HCT116 (cell line): ENCODE measurements around the gene DNAH7. TPM values are rescaled to one million over a fixed set of nuclear protein-coding genes. Genes with fewer than 3 reads are reported as not detected.

Experiments
- ATAC-seq: fragments of 200-7000 bp; cut with Tn5 transposase; 2 replicates; pipeline ENCODE4 v1.9.1; 2020; ENCODE audit warnings: mild to moderate bottlenecking, moderate library complexity
- BruUV-seq: library from RNA; stranded (reverse); fragments of 400-500 nt; replicated peaks from 2 replicates; lab custom pipeline; 2021; lab: Mats Ljungman, UMichigan
- CTCF ChIA-PET: fragments of 300-600 bp; sonication (Branson Sonifier 250); formaldehyde crosslinking; loops from one replicate; lab custom pipeline; 2021; ENCODE audit warnings: antibody characterized with exemption; lab: Charles Lee
- POLR2A ChIA-PET: fragments of 300-600, 350-600 bp; sonication (Branson Sonifier 250); formaldehyde crosslinking; loops from one replicate; lab custom pipeline; 2021; ENCODE audit warnings: antibody characterized with exemption; lab: Charles Lee
- RAD21 ChIA-PET, 2 experiments: fragments of 300-600 bp; sonication (Branson Sonifier 250); formaldehyde crosslinking; loops; one replicate each; lab custom pipeline; 2023; ENCODE audit warnings: low total read pairs in 2 of 2; ENCODE audit not compliant: uncharacterized antibody in 2 of 2, unreplicated experiment in 2 of 2, low non-redundant PET in 1 of 2; lab: Charles Lee
- DNase-seq: peaks from one replicate; pipeline ENCODE4 v3.0.0-alpha.2; 2010; ENCODE audit warnings: low read depth, low spot score
- H2AFZ ChIP-seq: fragments of 200-600 bp; shearing (Covaris generic), sonication (generic); 2 replicates; pipeline ENCODE4 v1.6.1; 2017; ENCODE audit warnings: low read depth, mixed run types, mixed read lengths, antibody characterized with exemption, low read length; ENCODE audit not compliant: poor library complexity, severe bottlenecking
- H3K27ac ChIP-seq: 2 replicates; pipeline ENCODE4 v1.5.1; 2012; ENCODE audit warnings: low read depth, low read length
- H3K27me3 ChIP-seq: fragments of 200-600 bp; sonication (generic); 2 replicates; pipeline ENCODE4 v1.6.1; 2016; ENCODE audit warnings: mixed run types, low read length, mixed read lengths; ENCODE audit not compliant: insufficient read depth
- H3K36me3 ChIP-seq, 2 experiments: fragments of 200-500 bp in 1 of 2; fragments of 200-600 bp in 1 of 2; sonication (Bioruptor generic) in 1 of 2; sonication (generic) in 1 of 2; 2 replicates each; pipeline versions ENCODE4 v1.5.1 to v1.6.1; 2014 to 2016; ENCODE audit warnings: low read length in 2 of 2, inconsistent platforms in 1 of 2, mixed read lengths in 1 of 2, mixed run types in 1 of 2; ENCODE audit not compliant: insufficient read depth in 2 of 2, control insufficient read depth in 1 of 2
- H3K4me1 ChIP-seq, 2 experiments: fragments of 200-600 bp in 1 of 2; sonication (generic) in 1 of 2; 2 replicates each; pipeline versions ENCODE4 v1.5.1 to v1.6.1; 2012 to 2017; ENCODE audit warnings: low read length in 2 of 2, inconsistent platforms in 1 of 2, mild to moderate bottlenecking in 1 of 2, mixed read lengths in 1 of 2, mixed run types in 1 of 2, moderate library complexity in 1 of 2; ENCODE audit not compliant: insufficient read depth in 2 of 2, control insufficient read depth in 1 of 2
- H3K4me2 ChIP-seq: fragments of 200-600 bp; sonication (generic); 2 replicates; pipeline ENCODE4 v1.6.1; 2017; ENCODE audit warnings: mixed run types, low read length, mixed read lengths
- H3K4me3 ChIP-seq, 2 experiments: fragments of 200-600 bp in 1 of 2; sonication (generic) in 1 of 2; replicated peaks in 1 of 2; 2 replicates each; pipeline ENCODE4 v1.5.1; 2011 to 2016; ENCODE audit warnings: low read length in 2 of 2, control low read depth in 1 of 2, low read depth in 1 of 2, mild to moderate bottlenecking in 1 of 2, mixed read lengths in 1 of 2, mixed run types in 1 of 2
- H3K79me2 ChIP-seq: fragments of 200-600 bp; sonication (generic); 2 replicates; pipeline ENCODE4 v1.6.1; 2017; ENCODE audit warnings: mild to moderate bottlenecking, mixed run types, low read length, moderate library complexity, mixed read lengths; ENCODE audit not compliant: insufficient read depth
- H3K9ac ChIP-seq: fragments of 200-600 bp; sonication (generic); 2 replicates; pipeline ENCODE4 v1.6.1; 2016; ENCODE audit warnings: low read length, mixed read lengths
- H3K9me2 ChIP-seq: fragments of 200-600 bp; sonication (generic), shearing (Covaris generic); 2 replicates; pipeline ENCODE4 v1.6.1; 2017; ENCODE audit warnings: mixed run types, mild to moderate bottlenecking, moderate library complexity; ENCODE audit not compliant: insufficient read depth
- H3K9me3 ChIP-seq, 2 experiments: fragments of 200-500 bp in 1 of 2; fragments of 200-600 bp in 1 of 2; sonication (Bioruptor generic) in 1 of 2; sonication (generic) in 1 of 2; 2 replicates each; pipeline ENCODE4 v1.6.1; 2014 to 2017; ENCODE audit warnings: low read length in 2 of 2, mixed read lengths in 2 of 2, inconsistent platforms in 1 of 2, low read depth in 1 of 2, mild to moderate bottlenecking in 1 of 2, mixed run types in 1 of 2, moderate library complexity in 1 of 2; ENCODE audit not compliant: control insufficient read depth in 1 of 2, insufficient read depth in 1 of 2
- H4K20me1 ChIP-seq: fragments of 200-600 bp; sonication (generic), shearing (Covaris generic); 2 replicates; pipeline ENCODE4 v1.6.1; 2017; ENCODE audit warnings: mixed run types, mild to moderate bottlenecking, moderate library complexity; ENCODE audit not compliant: insufficient read depth
- CBX3 ChIP-seq: IDR thresholded peaks from 2 replicates; pipeline ENCODE4 v1.6.1; 2012; ENCODE audit warnings: low read depth
- CEBPB ChIP-seq: IDR thresholded peaks from 2 replicates; pipeline ENCODE4 v1.6.1; 2012; ENCODE audit warnings: low read depth
- EGR1 ChIP-seq: IDR thresholded peaks from 2 replicates; pipeline ENCODE4 v1.6.1; 2012; ENCODE audit warnings: low read depth
- ELF1 ChIP-seq: IDR thresholded peaks from 2 replicates; pipeline ENCODE4 v1.6.1; 2012; ENCODE audit warnings: low read depth, borderline replicate concordance
- FOSL1 ChIP-seq: IDR thresholded peaks from 2 replicates; pipeline ENCODE4 v1.6.1; 2012; ENCODE audit warnings: low read depth
- JUND ChIP-seq: IDR thresholded peaks from 2 replicates; pipeline ENCODE4 v1.6.1; 2012
- POLR2A ChIP-seq: IDR thresholded peaks from 2 replicates; pipeline ENCODE4 v1.7.0; 2011; ENCODE audit warnings: borderline replicate concordance; ENCODE audit not compliant: insufficient read depth, insufficient read length; ENCODE audit errors: extremely low read depth
- RAD21 ChIP-seq: IDR thresholded peaks from 2 replicates; pipeline ENCODE4 v1.6.1; 2012; ENCODE audit warnings: low read depth, mild to moderate bottlenecking
- SIN3A ChIP-seq: IDR thresholded peaks from 2 replicates; pipeline ENCODE4 v1.6.1; 2012; ENCODE audit warnings: low read depth
- SRF ChIP-seq: IDR thresholded peaks from 2 replicates; pipeline ENCODE4 v1.6.1; 2012; ENCODE audit warnings: low read depth
- TCF7L2 ChIP-seq: IDR thresholded peaks from 2 replicates; pipeline ENCODE4 v1.7.0; 2011; ENCODE audit warnings: borderline replicate concordance, inconsistent platforms; ENCODE audit not compliant: insufficient read depth, insufficient read length; ENCODE audit errors: extremely low read depth
- ZBTB33 ChIP-seq: IDR thresholded peaks from 2 replicates; pipeline ENCODE4 v1.6.1; 2011; ENCODE audit warnings: mild to moderate bottlenecking, low read length, moderate library complexity; ENCODE audit not compliant: insufficient replicate concordance; ENCODE audit errors: extremely low read depth
- ZFX ChIP-seq: fragments of 450-650 bp; IDR thresholded peaks from 2 replicates; pipeline ENCODE4 v1.6.1; 2017
- ZNF274 ChIP-seq: fragments of 200-500 bp; sonication (Bioruptor generic); IDR thresholded peaks from 2 replicates; pipeline ENCODE4 v1.6.1; 2014; ENCODE audit warnings: mild to moderate bottlenecking, low read depth, low read length, inconsistent platforms
- intact Hi-C: fragments of 100-400 bp; cut with micrococcal nuclease; formaldehyde crosslinking; loops from 2 replicates; pipeline ENCODE4 v1.10.0; 2022
- total RNA-seq: library from RNA; stranded (reverse); gene quantifications from one replicate; pipeline ENCODE4 v1.2.1, GENCODE V29; 2021; ENCODE audit not compliant: unreplicated experiment

The DNAH7 gene
- total RNA-seq, 1 experiment from 2014 or later = not detected

GRCh38 chr2:195903956-195904355 is 164.7 kb downstream of the DNAH7 start:
- Histone ChIP-seq H3K27me3 (no peaks in the 10 kb centered on the region), H3K36me3 (no peaks in the 10 kb centered on the region), H4K20me1 (no peaks in the 10 kb centered on the region), H3K79me2 (no peaks in the 10 kb centered on the region), H3K9ac (no peak overlapping the region), H3K4me1 (no peaks in the 10 kb centered on the region; a peak in 1 of 4 replicates), H3K9me3 (no peaks in the 10 kb centered on the region), H3K4me3 (no peak overlapping the region), H2AFZ (no peak overlapping the region), H3K9me2 (no peaks in the 10 kb centered on the region), H3K4me2 (no peak overlapping the region), H3K27ac (no peak overlapping the region)
- RAD21 ChIA-PET = no interaction called here
- TF ChIP-seq CEBPB (no peak), SRF (no peak), ZNF274 (no peak), RAD21 (no peak), JUND (no peak), FOSL1 (no peak)
- intact Hi-C loops = loop anchor here (10.0 kb wide), 1 partner anchor 371 kb away; no protein-coding TSS in a partner anchor
- POLR2A ChIA-PET = no interaction called here
- DNase-seq = no peak
- no peak for ATAC-seq
- CTCF ChIA-PET = no interaction called here
- no TSS peak for BruUV-seq

- no peaks in the 10 kb centered on the region for H4K20me1 ChIP-seq
- H2AFZ ChIP-seq = no peak overlapping the region
- ATAC-seq = no peak
- ChIA-PET POLR2A (no interaction called here), CTCF (no interaction called here), RAD21 (no interaction called here)
- no peaks in the 10 kb centered on the region for H3K9me2 ChIP-seq
- no peaks in the 10 kb centered on the region for H3K27me3 ChIP-seq
- H3K4me1 ChIP-seq = no peaks in the 10 kb centered on the region; a peak in 1 of 4 replicates
- BruUV-seq = no TSS peak
- no peak overlapping the region for H3K9ac ChIP-seq
- H3K9me3 ChIP-seq = no peaks in the 10 kb centered on the region
- TF ChIP-seq CBX3 = no peak
- no peak for TF ChIP-seq EGR1
- TF ChIP-seq ELF1 = no peak
- no peak for TF ChIP-seq ZBTB33
- TF ChIP-seq SIN3A = no peak
- no peak for TF ChIP-seq POLR2A
- TF ChIP-seq TCF7L2 = no peak
- TF ChIP-seq JUND = no peak
- no peak for TF ChIP-seq ZFX
- no peak overlapping the region for H3K4me3 ChIP-seq
- H3K36me3 ChIP-seq = no peaks in the 10 kb centered on the region
- DNase-seq = no peak
- H3K27ac ChIP-seq = no peak overlapping the region
- intact Hi-C loops = loop anchor here (10.0 kb wide), 1 partner anchor 372 kb away; no protein-coding TSS in a partner anchor
- no peak overlapping the region for H3K4me2 ChIP-seq
- no peaks in the 10 kb centered on the region for H3K79me2 ChIP-seq
Measured at GRCh38 chr2:195902857-195903256, 165.8 kb downstream of the DNAH7 start.
